H1 (cell line): ENCODE measurements around the gene IL9R.

Experiments used
- CTCF ChIP-seq, 3 experiments: IDR thresholded peaks; 1 replicate in 2 of 3; 2 replicates in 1 of 3; pipeline versions ENCODE4 v1.5.1 to v1.6.1; 2011; ENCODE audit warnings: low read length in 3 of 3, mild to moderate bottlenecking in 3 of 3, inconsistent platforms in 2 of 3, low read depth in 1 of 3, moderate library complexity in 1 of 3; ENCODE audit not compliant: insufficient read depth in 1 of 3; ENCODE audit errors: control extremely low read depth in 1 of 3
- POLR2A ChIP-seq, 2 experiments: IDR thresholded peaks; 1 replicate in 1 of 2; 2 replicates in 1 of 2; pipeline ENCODE4 v1.6.1; 2011; ENCODE audit warnings: low read depth in 2 of 2, low read length in 2 of 2, mild to moderate bottlenecking in 2 of 2; ENCODE audit errors: control extremely low read depth in 1 of 2
- ZNF274 ChIP-seq: IDR thresholded peaks from 2 replicates; pipeline ENCODE4 v1.7.0; 2012; ENCODE audit warnings: low read length, borderline replicate concordance; ENCODE audit errors: extremely low read depth

GRCh38 chrX:155959018-155959587, 38.4 kb upstream of the IL9R start:
- TF ChIP-seq CTCF (IDR thresholded peaks at IDR 0.05; ENCODE audit: control extremely low read depth in 1 of 3, insufficient read depth in 1 of 3, low read depth in 1 of 3, low read length in 3 of 3) (no peak), POLR2A (IDR thresholded peaks at IDR 0.05; ENCODE audit: control extremely low read depth in 1 of 2, low read depth in 2 of 2, low read length in 2 of 2) (peak in 1 of 2 experiments; percentile 31; a peak in 1 of 3 replicates), ZNF274 (no peak)
